Stimulated activated CD4-positive, alpha-beta T cell treated with anti-CD3 and anti-CD28 coated beads, TNF-alpha, amount 100 ng/mL, for 24 hours (primary cell): ENCODE measurements around the gene MTCL3.
"Not testable (repeated sequence)": the region's sequence is repeated elsewhere in the genome, so short reads cannot be mapped to it uniquely, and the experiment has no call there.

Source experiments
- DNase-seq, 3 experiments: peaks; one replicate each; pipeline ENCODE4 v3.0.0-alpha.2; 2020; ENCODE audit warnings: low read depth in 3 of 3

The MTCL3 gene

DNA sequence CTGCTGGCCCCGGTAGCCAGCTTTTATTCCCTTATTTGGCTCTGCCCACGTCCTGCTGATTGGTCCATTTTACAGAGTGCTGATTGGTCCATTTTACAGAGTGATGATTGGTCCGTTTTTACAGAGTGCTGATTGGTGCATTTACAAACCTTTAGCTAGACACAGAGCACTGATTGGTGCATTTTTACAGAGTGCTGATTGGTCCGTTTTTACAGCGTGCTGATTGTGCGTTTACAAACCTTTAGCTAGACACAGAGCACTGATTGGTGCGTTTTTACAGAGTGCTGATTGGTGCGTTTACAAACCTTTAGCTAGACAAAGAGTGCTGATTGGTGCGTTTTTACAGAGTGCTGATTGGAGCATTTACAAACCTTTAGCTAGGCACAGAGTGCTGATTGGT is 90.6 kb downstream of the MTCL3 start:
- not testable (repeated sequence) for DNase-seq

- no peak for DNase-seq
These were observed 95.2 kb downstream of the MTCL3 start for GRCh38 chr6:127423921-127424320.
